Tibial nerve (tissue), 4 donors: Measurements from ENCODE around the gene CRABP2. TPM values are rescaled to one million over a fixed set of nuclear protein-coding genes. Genes with fewer than 3 reads are reported as not detected.
A peak's percentile ranks its signal among the peaks of the same experiment; 100 is the strongest.

Experiments used
- DNase-seq, 2 donors: peaks; one replicate each; pipeline ENCODE4 v3.0.0-alpha.2; 2019; ENCODE audit warnings: low spot score in 2 of 2
- H3K27ac ChIP-seq, 4 donors: fragments of 200-600 bp; sonication (generic) in 3 of 4; one replicate each; pipeline ENCODE4 v1.5.1; 2017 to 2019; ENCODE audit warnings: mild to moderate bottlenecking in 1 of 4
- H3K27me3 ChIP-seq, 2 donors: fragments of 200-600 bp; sonication (generic) in 1 of 2; one replicate each; pipeline versions ENCODE4 v1.5.1 to v1.6.0; 2017 to 2019
- H3K36me3 ChIP-seq, 3 donors: fragments of 200-600 bp; sonication (generic); one replicate each; pipeline ENCODE4 v1.5.1; 2018 to 2019
- H3K4me1 ChIP-seq, 4 donors: fragments of 200-600 bp; sonication (generic) in 3 of 4; one replicate each; pipeline ENCODE4 v1.5.1; 2017 to 2019
- H3K4me3 ChIP-seq, 4 donors: fragments of 200-600 bp; sonication (generic) in 3 of 4; one replicate each; pipeline ENCODE4 v1.5.1; 2017 to 2019; ENCODE audit warnings: mild to moderate bottlenecking in 1 of 4, moderate library complexity in 1 of 4
- H3K9me3 ChIP-seq, 4 donors: fragments of 200-600 bp; sonication (generic) in 3 of 4; one replicate each; pipeline ENCODE4 v1.5.1; 2017 to 2019
- CTCF ChIP-seq, 5 experiments: fragments of 200-600 bp in 3 of 5; fragments of 450-650 bp in 2 of 5; sonication (generic) in 3 of 5; IDR thresholded peaks; one replicate each; pipeline ENCODE4 v1.5.1; 2016 to 2019; ENCODE audit warnings: antibody characterized with exemption in 5 of 5, mild to moderate bottlenecking in 3 of 5, moderate library complexity in 2 of 5
- EP300 ChIP-seq, 2 donors: sonication (generic); formaldehyde crosslinking; IDR thresholded peaks; one replicate each; pipeline ENCODE4 v1.6.1; 2017; ENCODE audit warnings: antibody characterized with exemption in 2 of 2, mild to moderate bottlenecking in 1 of 2
- POLR2A ChIP-seq, 2 donors: fragments of 450-650 bp; IDR thresholded peaks; one replicate each; pipeline ENCODE4 v1.6.1; 2017; ENCODE audit warnings: antibody characterized with exemption in 2 of 2, mild to moderate bottlenecking in 2 of 2, moderate library complexity in 2 of 2
- WGBS, 2 donors: methylation state at CpG; one replicate each; pipeline ENCODE4 v1.1.5; 2018; 5-methylcytosine and 5-hydroxymethylcytosine counted together
- total RNA-seq, 4 donors: library from RNA; depleted of rRNA; stranded (reverse); fragments of >200 nt; gene quantifications; one replicate each; pipeline ENCODE4 v1.1.0, GENCODE V29; 2016

The CRABP2 gene
- total RNA-seq, 4 donors from 2014 or later, result 3.5 to 13.2 (median 5.0) TPM

DNA sequence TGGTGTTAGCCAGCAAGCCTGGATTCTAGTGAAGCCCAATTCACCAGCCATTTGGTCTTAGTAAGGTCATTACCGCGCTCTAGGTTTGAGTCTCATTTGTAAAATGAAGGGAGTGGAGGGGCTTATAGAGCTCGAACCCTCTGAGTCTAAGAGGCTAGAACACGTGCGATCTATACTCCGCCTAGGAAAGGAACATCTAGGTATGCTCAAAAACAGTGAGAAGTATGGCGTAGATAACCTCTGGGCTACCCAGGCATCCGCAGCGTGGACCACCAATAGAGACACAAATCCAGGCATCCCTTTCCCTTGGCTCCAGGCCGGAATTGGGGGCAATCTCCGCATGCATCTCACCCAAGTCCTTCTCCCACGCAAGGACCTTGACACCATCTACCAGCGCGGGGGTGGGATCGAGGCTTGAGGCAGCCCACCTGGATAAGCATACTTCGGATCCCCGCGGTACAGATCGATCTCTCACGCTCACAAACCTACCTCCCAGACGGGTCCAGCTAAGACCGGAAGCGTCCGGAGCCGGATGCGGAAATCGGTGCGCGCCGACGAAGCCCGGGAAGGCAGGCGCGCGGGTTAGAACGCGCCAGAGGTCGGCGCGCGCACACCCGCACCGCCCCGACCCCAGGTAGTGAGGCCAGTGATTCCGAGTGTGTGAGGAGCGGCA, 22.7 kb upstream of the CRABP2 start, which contains the start of gene METTL25B:
Gene METTL25B, plus strand, starts transcription at position 544 of the 673 bp plus-strand sequence. CDS start 636 bp downstream, outside the sequence.
- peak; percentile 51 to 65 for DNase-seq
- Histone ChIP-seq H3K27ac (peak within 1 kb of the TSS; percentile 97 to 100 (median 98)), H3K4me3 (peak within 1 kb of the TSS; percentile 67 to 95 (median 88)), H3K27me3 (no peaks in the 10 kb centered on the region), H3K36me3 (peaks cover 0 to 42% (median 2%) of the 10 kb centered on the region in 3 donors), H3K9me3 (no peaks in the 10 kb centered on the region), H3K4me1 (peaks cover 0 to 58% (median 35%) of the 10 kb centered on the region in 4 donors)
- TF ChIP-seq POLR2A (IDR thresholded peaks at IDR 0.05), result no peak
- TF ChIP-seq EP300 (IDR thresholded peaks at IDR 0.05), result peak in 1 of 2 donors; percentile 2
- no peak for TF ChIP-seq CTCF (IDR thresholded peaks at IDR 0.05)
- WGBS, 2 donors, result 0 to 3% methylated on average over 17 to 44 of the region's 46 CpGs

- TF ChIP-seq EP300 (IDR thresholded peaks at IDR 0.05) (no peak), POLR2A (IDR thresholded peaks at IDR 0.05) (no peak), CTCF (IDR thresholded peaks at IDR 0.05) (no peak)
- no peak for DNase-seq
- no peaks in the 10 kb centered on the region for H3K27me3 ChIP-seq
- H3K36me3 ChIP-seq, result peaks cover 0 to 42% (median 7%) of the 10 kb centered on the region in 3 donors
- WGBS, 2 donors, result 46 to 51% methylated on average over 7 of the region's 7 CpGs
- peak overlapping the region in 3 of 4 donors; percentile 98 to 100 (median 99) for H3K27ac ChIP-seq
- peaks cover 0 to 58% (median 35%) of the 10 kb centered on the region in 4 donors for H3K4me1 ChIP-seq
- peak overlapping the region; percentile 67 to 95 (median 88) for H3K4me3 ChIP-seq
- no peaks in the 10 kb centered on the region for H3K9me3 ChIP-seq
Measured at GRCh38 chr1:156727492-156727891, 22.1 kb upstream of the CRABP2 start.

GRCh38 chr1:156726549-156727226, 21.3 kb upstream of the CRABP2 start:
- 48 to 52% methylated on average over 15 of the region's 15 CpGs for WGBS, 2 donors
- H3K4me1 ChIP-seq, result peaks cover 0 to 58% (median 36%) of the 10 kb centered on the region in 4 donors
- no peak for TF ChIP-seq EP300 (IDR thresholded peaks at IDR 0.05)
- peak; percentile 28 to 36 (median 30) for TF ChIP-seq CTCF (IDR thresholded peaks at IDR 0.05)
- no peak for TF ChIP-seq POLR2A (IDR thresholded peaks at IDR 0.05)
- no peaks in the 10 kb centered on the region for H3K9me3 ChIP-seq
- H3K4me3 ChIP-seq, result peak overlapping the region in 3 of 4 donors; percentile 21 to 95 (median 26)
- no peaks in the 10 kb centered on the region for H3K27me3 ChIP-seq
- peak overlapping the region in 1 of 4 donors; percentile 100 for H3K27ac ChIP-seq
- peaks cover 0 to 41% (median 7%) of the 10 kb centered on the region in 3 donors for H3K36me3 ChIP-seq
- peak in 1 of 2 donors; percentile 77 for DNase-seq

- Histone ChIP-seq H3K36me3 (peaks cover 0 to 46% (median 7%) of the 10 kb centered on the region in 3 donors), H3K27ac (peak overlapping the region in 2 of 4 donors; percentile 5 to 38), H3K4me3 (peak overlapping the region; percentile 3 to 26 (median 20)), H3K4me1 (peaks cover 0 to 58% (median 38%) of the 10 kb centered on the region in 4 donors), H3K27me3 (no peaks in the 10 kb centered on the region), H3K9me3 (no peaks in the 10 kb centered on the region)
- DNase-seq, result peak; percentile 77 to 84
- 11 to 13% methylated on average over 18 of the region's 18 CpGs for WGBS, 2 donors
- TF ChIP-seq CTCF (IDR thresholded peaks at IDR 0.05), result peak; percentile 87 to 97 (median 93)
- TF ChIP-seq EP300 (IDR thresholded peaks at IDR 0.05), result peak in 1 of 2 donors; percentile 52
- no peak for TF ChIP-seq POLR2A (IDR thresholded peaks at IDR 0.05)
Measured at GRCh38 chr1:156725683-156726280, 20.4 kb upstream of the CRABP2 start.
